GM19397 (cell line): Measurements from ENCODE around the gene CADM1.

Experiments
- ATAC-seq: cut with Tn5 transposase; IDR thresholded peaks from one replicate; pipeline ENCODE4 v1.9.1; 2021; ENCODE audit warnings: mild to moderate bottlenecking, moderate library complexity; ENCODE audit not compliant: unreplicated experiment

The CADM1 gene

GRCh38 chr11:115132436-115133228 lies 371.6 kb downstream of the CADM1 start:
- no peak for ATAC-seq

GRCh38 chr11:115129473-115130289 lies 374.5 kb downstream of the CADM1 start:
- ATAC-seq, result no peak

DNA sequence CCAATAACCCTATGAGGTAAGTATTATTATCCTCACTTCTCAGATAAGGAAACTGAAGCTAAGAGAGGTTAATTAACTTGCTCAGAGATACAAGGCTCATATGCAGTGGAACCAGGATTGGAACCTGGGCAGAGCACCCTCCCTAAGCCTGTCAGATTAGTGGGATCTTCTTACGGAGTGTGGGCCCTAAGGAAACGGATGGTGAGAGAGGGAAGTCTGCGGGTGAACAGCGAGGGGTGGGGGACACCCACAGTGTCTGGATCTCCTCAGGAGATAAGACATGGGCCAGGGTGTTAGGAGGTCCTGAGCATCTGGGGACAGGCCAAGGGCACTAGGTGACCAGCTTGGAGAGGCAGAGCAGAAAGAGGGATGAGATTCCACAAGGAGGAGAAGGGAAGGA lies 376.0 kb downstream of the CADM1 start:
- ATAC-seq, result no peak

- no peak for ATAC-seq
Observed at GRCh38 chr11:115127790-115128189, 376.4 kb downstream of the CADM1 start.

DNA sequence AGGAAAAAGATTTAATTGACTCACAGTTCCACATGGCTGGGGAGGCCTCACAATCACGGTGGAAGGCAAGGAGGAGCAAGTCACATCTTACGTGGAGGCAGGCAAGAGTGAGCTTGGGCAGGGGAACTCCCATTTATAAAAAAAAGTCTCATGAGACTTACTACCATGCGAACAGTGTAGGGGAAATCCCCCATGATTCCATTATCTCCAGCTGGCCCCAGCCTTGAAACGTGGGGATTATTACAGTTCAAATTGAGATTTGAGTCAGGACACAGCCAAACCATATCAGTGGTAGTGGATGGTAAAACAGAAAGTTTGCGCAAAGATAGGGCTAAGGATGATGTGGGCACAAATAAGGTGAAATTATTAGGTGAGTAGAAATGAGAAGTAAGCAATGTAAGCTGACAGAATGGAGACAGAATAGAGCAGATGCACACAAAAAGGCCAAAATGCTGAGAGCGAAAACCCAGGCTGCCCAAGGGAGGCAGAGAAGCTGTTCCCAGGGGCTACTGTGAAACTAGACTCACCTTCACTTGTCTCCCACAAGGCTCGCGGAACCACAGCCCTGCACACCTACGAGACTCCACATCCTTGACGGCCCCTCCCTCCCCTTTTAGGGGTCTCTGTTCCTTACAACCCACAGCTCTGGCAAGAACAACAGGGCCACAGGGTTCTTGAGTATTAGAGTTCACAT lies 377.6 kb downstream of the CADM1 start:
- ATAC-seq, result peak; percentile 81

- ATAC-seq, result peak; percentile 4
Observed at GRCh38 chr11:115126092-115126491, 378.1 kb downstream of the CADM1 start.

GRCh38 chr11:115124786-115125185 lies 379.4 kb downstream of the CADM1 start:
- ATAC-seq, result no peak

- no peak for ATAC-seq
Observed at GRCh38 chr11:115123641-115124040, 380.6 kb downstream of the CADM1 start.

- no peak for ATAC-seq
Observed at GRCh38 chr11:115122274-115122673, 381.9 kb downstream of the CADM1 start.
